KMS-11 (cell line): Measurements from ENCODE around the gene DLGAP1.

ENCODE experiments used
- H2AFZ ChIP-seq: fragments of 200-600 bp; sonication (generic); 2 replicates; pipeline ENCODE4 v1.6.1; 2016; ENCODE audit warnings: antibody characterized with exemption, mixed run types, low read depth
- H3K27ac ChIP-seq: fragments of 200-600 bp; sonication (generic); 2 replicates; pipeline ENCODE4 v1.6.1; 2016; ENCODE audit warnings: mild to moderate bottlenecking, mixed run types
- H3K27me3 ChIP-seq: fragments of 200-600 bp; sonication (generic); 2 replicates; pipeline ENCODE4 v1.6.1; 2017; ENCODE audit warnings: mild to moderate bottlenecking, low read depth, mixed run types, moderate library complexity; ENCODE audit not compliant: insufficient read depth
- H3K36me3 ChIP-seq: fragments of 200-600 bp; sonication (generic); 2 replicates; pipeline ENCODE4 v1.6.1; 2017; ENCODE audit warnings: mild to moderate bottlenecking, mixed run types; ENCODE audit not compliant: insufficient read depth
- H3K4me1 ChIP-seq: fragments of 200-600 bp; sonication (generic); 2 replicates; pipeline ENCODE4 v1.6.1; 2016; ENCODE audit warnings: mild to moderate bottlenecking, low read depth, mixed run types; ENCODE audit not compliant: poor library complexity, severe bottlenecking
- H3K4me2 ChIP-seq: fragments of 200-600 bp; sonication (generic); 2 replicates; pipeline ENCODE4 v1.7.0; 2016; ENCODE audit warnings: mild to moderate bottlenecking, mixed run types
- H3K4me3 ChIP-seq: fragments of 200-600 bp; sonication (generic); IDR thresholded peaks from 2 replicates; pipeline ENCODE4 v1.6.1; 2017; ENCODE audit warnings: low read depth, low read length, mixed read lengths; ENCODE audit not compliant: insufficient read depth
- H3K79me2 ChIP-seq: fragments of 200-600 bp; sonication (generic); 2 replicates; pipeline ENCODE4 v1.6.1; 2016; ENCODE audit warnings: low read depth, mixed run types; ENCODE audit not compliant: insufficient read depth
- H3K9ac ChIP-seq: fragments of 200-600 bp; sonication (generic); 2 replicates; pipeline ENCODE4 v1.6.1; 2016; ENCODE audit warnings: mild to moderate bottlenecking, mixed run types
- H4K20me1 ChIP-seq: fragments of 200-600 bp; sonication (generic); 2 replicates; pipeline ENCODE4 v1.6.1; 2016; ENCODE audit warnings: mild to moderate bottlenecking, mixed run types; ENCODE audit not compliant: insufficient read depth
- CTCF ChIP-seq: fragments of 200-600 bp; sonication (generic); conservative IDR thresholded peaks from 2 replicates; pipeline ENCODE4 v1.6.1; 2017; ENCODE audit warnings: low read depth, mild to moderate bottlenecking, antibody characterized with exemption, low read length, moderate library complexity, mixed read lengths

The DLGAP1 gene

GRCh38 chr18:3784949-3785348 lies 670.2 kb downstream of the DLGAP1 start:
- H3K4me1 ChIP-seq: no peaks in the 10 kb centered on the region
- no peak overlapping the region for H3K9ac ChIP-seq
- no peaks in the 10 kb centered on the region for H3K36me3 ChIP-seq
- H3K27me3 ChIP-seq: no peaks in the 10 kb centered on the region
- no peak for TF ChIP-seq CTCF
- H3K4me2 ChIP-seq: no peak overlapping the region
- H3K4me3 ChIP-seq: no peak overlapping the region
- H4K20me1 ChIP-seq: no peaks in the 10 kb centered on the region
- H2AFZ ChIP-seq: no peak overlapping the region
- no peak overlapping the region for H3K27ac ChIP-seq
- H3K79me2 ChIP-seq: no peaks in the 10 kb centered on the region

GRCh38 chr18:3782901-3783300 lies 672.2 kb downstream of the DLGAP1 start:
- no peak overlapping the region for H3K4me2 ChIP-seq
- no peaks in the 10 kb centered on the region for H3K27me3 ChIP-seq
- H3K4me3 ChIP-seq: no peak overlapping the region
- no peak overlapping the region for H2AFZ ChIP-seq
- no peaks in the 10 kb centered on the region for H3K36me3 ChIP-seq
- TF ChIP-seq CTCF: no peak
- H3K4me1 ChIP-seq: no peaks in the 10 kb centered on the region
- no peak overlapping the region for H3K27ac ChIP-seq
- H3K9ac ChIP-seq: no peak overlapping the region
- H4K20me1 ChIP-seq: no peaks in the 10 kb centered on the region
- H3K79me2 ChIP-seq: no peaks in the 10 kb centered on the region

GRCh38 chr18:3777719-3778118 lies 677.4 kb downstream of the DLGAP1 start:
- Histone ChIP-seq H3K4me1 (no peaks in the 10 kb centered on the region), H4K20me1 (no peaks in the 10 kb centered on the region), H3K79me2 (no peaks in the 10 kb centered on the region), H3K27ac (no peak overlapping the region), H3K4me2 (no peak overlapping the region), H3K36me3 (no peaks in the 10 kb centered on the region), H3K9ac (no peak overlapping the region), H2AFZ (no peak overlapping the region), H3K4me3 (no peak overlapping the region), H3K27me3 (no peaks in the 10 kb centered on the region)
- TF ChIP-seq CTCF: no peak

- no peak overlapping the region for H3K27ac ChIP-seq
- TF ChIP-seq CTCF: no peak
Measured at GRCh38 chr18:3777122-3777521, 678.0 kb downstream of the DLGAP1 start.

More at GRCh38 chr18:3777122-3777521, 678.0 kb downstream of the DLGAP1 start:
- H3K9ac ChIP-seq: no peak overlapping the region
- no peak overlapping the region for H3K4me3 ChIP-seq
- no peaks in the 10 kb centered on the region for H3K4me1 ChIP-seq
- H3K27me3 ChIP-seq: no peaks in the 10 kb centered on the region
- H3K4me2 ChIP-seq: no peak overlapping the region
- no peak overlapping the region for H2AFZ ChIP-seq
- H3K79me2 ChIP-seq: no peaks in the 10 kb centered on the region
- no peaks in the 10 kb centered on the region for H4K20me1 ChIP-seq
- no peaks in the 10 kb centered on the region for H3K36me3 ChIP-seq
